ENCODE results near the gene SLC15A4. TPM values are rescaled to one million over a fixed set of nuclear protein-coding genes. Genes with fewer than 3 reads are reported as not detected.

SLC15A4 gene
- total RNA-seq, 1 experiment from 2014 or later, result 21.6 TPM

DNA sequence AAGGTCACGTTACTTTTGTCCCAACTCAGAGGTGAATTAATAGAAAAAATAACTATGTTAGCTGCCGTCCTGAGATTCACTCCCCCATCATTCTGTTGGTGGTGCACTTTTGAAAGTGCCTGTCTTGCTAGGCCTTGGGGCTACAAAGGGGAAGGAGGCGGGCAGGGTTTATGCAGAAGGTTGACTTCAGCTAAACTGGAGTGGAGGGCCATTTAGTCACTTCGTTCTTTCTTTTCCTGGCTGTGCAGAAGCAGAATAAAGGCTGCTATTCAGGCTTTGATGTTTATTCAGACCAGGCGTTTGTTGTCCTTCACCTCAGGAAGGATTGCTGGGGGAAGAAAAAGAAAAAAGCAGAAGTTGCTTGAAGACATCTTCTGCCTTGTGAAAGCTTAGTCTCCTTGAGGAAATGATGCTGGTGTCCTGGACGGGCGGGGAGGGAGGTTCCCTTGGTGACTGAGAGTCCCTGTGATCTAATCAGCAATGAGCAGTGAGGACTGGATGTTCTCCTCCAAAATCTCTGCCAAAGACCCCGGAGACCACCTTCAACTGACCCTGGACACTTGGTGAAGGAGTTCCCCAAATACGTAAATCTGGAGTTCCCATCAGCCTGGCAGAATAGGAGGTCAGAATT lies 33.5 kb upstream of the SLC15A4 start:
- H2AK5ac ChIP-seq (ENCODE audit: insufficient read length, low read length), result no peak overlapping the region
- no CpG with 5 or more reads among the region's 9 CpGs for WGBS (ENCODE audit: extremely low coverage, insufficient read length, low lambda C conversion rate)
- no peak overlapping the region for H2BK120ac ChIP-seq (ENCODE audit: low read depth, low read length, poor library complexity, severe bottlenecking)
- no peak overlapping the region for H3K4me2 ChIP-seq (ENCODE audit: insufficient read depth, insufficient read length, low read length)
- H3K4ac ChIP-seq (ENCODE audit: low read depth, low read length), result no peak overlapping the region
- no peak overlapping the region for H2AFZ ChIP-seq (ENCODE audit: low read length)
- peaks cover 33% of the 10 kb centered on the region for H3K27me3 Mint-ChIP-seq (ENCODE audit: low read depth)
- H3K4me3 Mint-ChIP-seq, result no peak overlapping the region
- no peak overlapping the region for H3K23ac ChIP-seq (ENCODE audit: insufficient read length, low read depth, low read length)
- H3K9me3 Mint-ChIP-seq, result peaks cover 0 to 6% of the 10 kb centered on the region in 2 experiments; a peak in 2 of 5 replicates
- peaks cover 24 to 32% of the 10 kb centered on the region in 2 experiments for H3K4me1 Mint-ChIP-seq
- H3K9me3 ChIP-seq (ENCODE audit: control insufficient read depth, low read depth, low read length), result no peaks in the 10 kb centered on the region
- H2BK15ac ChIP-seq (ENCODE audit: low read depth, low read length), result no peak overlapping the region
- H2BK12ac ChIP-seq (ENCODE audit: insufficient read length, low read depth, low read length), result no peak overlapping the region
- no peak overlapping the region for H4K8ac ChIP-seq (replicated peaks; ENCODE audit: insufficient read length, low read depth, low read length)
- H3K27ac ChIP-seq (ENCODE audit: insufficient read length, low read depth, low read length), result no peak overlapping the region
- no peak overlapping the region for H2BK5ac ChIP-seq (ENCODE audit: insufficient read length, low read length)
- H3K27ac Mint-ChIP-seq, result no peak overlapping the region
- no peak overlapping the region for H3K9ac ChIP-seq (ENCODE audit: extremely low read depth, insufficient read length, low read length)
- H3K79me2 ChIP-seq (ENCODE audit: insufficient read depth, low read length), result no peaks in the 10 kb centered on the region
- H3K79me1 ChIP-seq (ENCODE audit: insufficient read depth, low read depth, low read length, poor library complexity, severe bottlenecking), result no peaks in the 10 kb centered on the region
- TF ChIP-seq, protein P1, sequence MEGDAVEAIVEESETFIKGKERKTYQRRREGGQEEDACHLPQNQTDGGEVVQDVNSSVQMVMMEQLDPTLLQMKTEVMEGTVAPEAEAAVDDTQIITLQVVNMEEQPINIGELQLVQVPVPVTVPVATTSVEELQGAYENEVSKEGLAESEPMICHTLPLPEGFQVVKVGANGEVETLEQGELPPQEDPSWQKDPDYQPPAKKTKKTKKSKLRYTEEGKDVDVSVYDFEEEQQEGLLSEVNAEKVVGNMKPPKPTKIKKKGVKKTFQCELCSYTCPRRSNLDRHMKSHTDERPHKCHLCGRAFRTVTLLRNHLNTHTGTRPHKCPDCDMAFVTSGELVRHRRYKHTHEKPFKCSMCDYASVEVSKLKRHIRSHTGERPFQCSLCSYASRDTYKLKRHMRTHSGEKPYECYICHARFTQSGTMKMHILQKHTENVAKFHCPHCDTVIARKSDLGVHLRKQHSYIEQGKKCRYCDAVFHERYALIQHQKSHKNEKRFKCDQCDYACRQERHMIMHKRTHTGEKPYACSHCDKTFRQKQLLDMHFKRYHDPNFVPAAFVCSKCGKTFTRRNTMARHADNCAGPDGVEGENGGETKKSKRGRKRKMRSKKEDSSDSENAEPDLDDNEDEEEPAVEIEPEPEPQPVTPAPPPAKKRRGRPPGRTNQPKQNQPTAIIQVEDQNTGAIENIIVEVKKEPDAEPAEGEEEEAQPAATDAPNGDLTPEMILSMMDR (conservative IDR thresholded peaks at IDR 0.05), result no peak
- no peak overlapping the region for H3K18ac ChIP-seq (ENCODE audit: insufficient read length, low read depth, low read length)
- peaks cover 4% of the 10 kb centered on the region; the same call in 1 of the 2 replicates for H3K27me3 ChIP-seq (ENCODE audit: insufficient read depth, low read length)
- no peak overlapping the region for H3K56ac ChIP-seq (ENCODE audit: insufficient read length, low read depth, low read length)
- H4K91ac ChIP-seq (ENCODE audit: insufficient read length, low read depth, low read length), result no peak overlapping the region
- H3K23me2 ChIP-seq (ENCODE audit: insufficient read length, low read depth, low read length, poor library complexity, severe bottlenecking), result no peaks in the 10 kb centered on the region
- DNase-seq, result no peak
- no peak overlapping the region for H3T11ph ChIP-seq (ENCODE audit: low read length)
- H3K4me1 ChIP-seq (ENCODE audit: insufficient read depth, low read length), result no peaks in the 10 kb centered on the region
- H3K14ac ChIP-seq (ENCODE audit: insufficient read depth, low read length), result no peak overlapping the region
- no peaks in the 10 kb centered on the region for H4K20me1 ChIP-seq (ENCODE audit: control insufficient read depth, insufficient read depth, insufficient read length)
- H2BK20ac ChIP-seq (ENCODE audit: low read depth, low read length, poor library complexity, severe bottlenecking), result no peak overlapping the region
- peaks cover 6 to 9% (median 6%) of the 10 kb centered on the region in 3 experiments; a peak in 6 of 7 replicates for H3K36me3 Mint-ChIP-seq (ENCODE audit: insufficient read depth in 1 of 3, low read depth in 3 of 3)
- H4K5ac ChIP-seq (ENCODE audit: insufficient read length, low read depth, low read length), result no peak overlapping the region
